NCI-H1417 treated with DMSO at 0.1 percent for 48 hours (cell line): Measurements from ENCODE around the gene CUEDC1.
A peak's percentile ranks its signal among the peaks of the same experiment; 100 is the strongest.

ENCODE experiments used
- DNase-seq: peaks from one replicate; lab custom pipeline; 2025; lab: John Stamatoyannopoulos, UW

Gene CUEDC1

GRCh38 chr17:57894848-57895247, 60.4 kb downstream of the CUEDC1 start:
- no peak for DNase-seq

- peak; percentile 14 for DNase-seq
Observed at GRCh38 chr17:57892820-57893595, 62.2 kb downstream of the CUEDC1 start.

- DNase-seq = no peak
Observed at GRCh38 chr17:57892146-57892819, 62.9 kb downstream of the CUEDC1 start.

- DNase-seq = no peak
Observed at GRCh38 chr17:57890857-57891232, 64.4 kb downstream of the CUEDC1 start.

- no peak for DNase-seq
Observed at GRCh38 chr17:57889892-57890856, 65.0 kb downstream of the CUEDC1 start.

GRCh38 chr17:57889252-57889651, 66.0 kb downstream of the CUEDC1 start:
- no peak for DNase-seq

- no peak for DNase-seq
Observed at GRCh38 chr17:57888311-57889216, 66.6 kb downstream of the CUEDC1 start.

- no peak for DNase-seq
Observed at GRCh38 chr17:57887161-57887560, 68.1 kb downstream of the CUEDC1 start.

- no peak for DNase-seq
Observed at GRCh38 chr17:57886020-57886419, 69.2 kb downstream of the CUEDC1 start.

GRCh38 chr17:57885148-57885915, 69.9 kb downstream of the CUEDC1 start:
- no peak for DNase-seq

- no peak for DNase-seq
Observed at GRCh38 chr17:57881783-57882351, 73.3 kb downstream of the CUEDC1 start.

- DNase-seq = no peak
Observed at GRCh38 chr17:57881143-57881542, 74.1 kb downstream of the CUEDC1 start.

GRCh38 chr17:57880086-57880456, 75.1 kb downstream of the CUEDC1 start:
- DNase-seq = no peak

GRCh38 chr17:57879437-57880085, 75.7 kb downstream of the CUEDC1 start:
- DNase-seq = no peak

- DNase-seq = no peak
Observed at GRCh38 chr17:57877803-57878377, 77.3 kb downstream of the CUEDC1 start.

GRCh38 chr17:57876866-57877237, 78.4 kb downstream of the CUEDC1 start:
- no peak for DNase-seq

GRCh38 chr17:57876023-57876865, 79.0 kb downstream of the CUEDC1 start:
- DNase-seq = no peak

GRCh38 chr17:57875290-57876022, 79.8 kb downstream of the CUEDC1 start:
- no peak for DNase-seq
